HG03439 (cell line): Measurements from ENCODE around the gene CHRNB2.
A peak's percentile ranks its signal among the peaks of the same experiment; 100 is the strongest.

ENCODE experiments used
- ATAC-seq: cut with Tn5 transposase; IDR thresholded peaks from one replicate; pipeline ENCODE4 v1.9.1; 2021; ENCODE audit warnings: mild to moderate bottlenecking, moderate library complexity; ENCODE audit not compliant: unreplicated experiment

The CHRNB2 gene

GRCh38 chr1:154609398-154610380, 42.1 kb downstream of the CHRNB2 start:
- no peak for ATAC-seq

DNA sequence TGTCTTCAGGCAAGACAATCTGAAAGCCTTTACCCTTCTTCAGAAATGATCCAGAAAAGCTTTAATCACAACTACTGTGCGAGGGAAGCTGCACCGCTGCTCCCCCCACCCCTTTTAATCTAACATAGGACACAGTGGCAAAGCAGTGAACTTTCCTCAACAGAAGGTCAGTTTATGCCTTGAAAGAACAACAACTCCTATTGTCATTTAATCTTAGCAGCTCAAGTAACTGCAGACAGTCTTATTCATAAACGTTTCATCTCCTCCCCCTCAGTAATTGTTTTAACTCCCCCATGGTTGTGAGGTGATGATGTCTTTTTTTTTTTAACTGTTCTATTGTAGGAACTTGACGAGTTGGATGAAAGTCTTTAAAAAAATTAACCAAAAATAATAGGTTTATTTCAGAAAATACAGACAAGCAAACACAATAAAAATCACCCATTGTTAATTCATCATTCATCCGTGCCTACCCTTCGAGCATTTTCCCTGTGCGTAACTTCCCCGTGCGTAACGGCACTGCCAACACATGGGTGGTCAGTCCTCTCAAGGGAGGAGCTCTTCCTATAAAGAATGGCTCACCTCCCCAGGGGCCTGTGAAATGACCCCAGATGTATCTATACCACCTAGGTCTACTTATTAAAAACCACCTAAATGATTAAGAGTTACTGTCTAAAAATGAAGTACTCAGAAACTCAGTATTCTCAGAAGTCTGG, 43.7 kb downstream of the CHRNB2 start:
- no peak for ATAC-seq

- no peak for ATAC-seq
Measured at GRCh38 chr1:154614247-154614646, 46.7 kb downstream of the CHRNB2 start.

- no peak for ATAC-seq
Measured at GRCh38 chr1:154614901-154615300, 47.3 kb downstream of the CHRNB2 start.

DNA sequence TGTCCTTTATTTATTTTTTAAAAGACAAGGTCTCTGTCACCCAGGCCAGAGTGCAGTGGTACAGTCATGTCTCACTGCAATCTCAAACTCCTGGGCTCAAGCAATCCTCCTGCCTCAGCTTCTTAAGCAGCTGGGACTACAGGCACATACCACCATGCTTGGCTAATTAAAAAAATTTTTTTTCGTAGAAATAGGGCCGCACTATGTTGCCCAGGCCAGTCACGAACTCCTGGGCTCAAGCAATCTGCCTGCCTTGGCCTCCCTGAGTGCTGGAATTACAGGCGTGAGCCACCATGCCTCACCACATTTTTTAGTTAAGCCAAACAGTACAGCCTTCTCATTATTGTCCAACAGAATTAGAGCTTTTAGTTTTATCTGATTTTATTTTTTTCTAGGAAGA, 47.8 kb downstream of the CHRNB2 start:
- ATAC-seq = no peak

GRCh38 chr1:154616659-154617345, 49.2 kb downstream of the CHRNB2 start:
- no peak for ATAC-seq

DNA sequence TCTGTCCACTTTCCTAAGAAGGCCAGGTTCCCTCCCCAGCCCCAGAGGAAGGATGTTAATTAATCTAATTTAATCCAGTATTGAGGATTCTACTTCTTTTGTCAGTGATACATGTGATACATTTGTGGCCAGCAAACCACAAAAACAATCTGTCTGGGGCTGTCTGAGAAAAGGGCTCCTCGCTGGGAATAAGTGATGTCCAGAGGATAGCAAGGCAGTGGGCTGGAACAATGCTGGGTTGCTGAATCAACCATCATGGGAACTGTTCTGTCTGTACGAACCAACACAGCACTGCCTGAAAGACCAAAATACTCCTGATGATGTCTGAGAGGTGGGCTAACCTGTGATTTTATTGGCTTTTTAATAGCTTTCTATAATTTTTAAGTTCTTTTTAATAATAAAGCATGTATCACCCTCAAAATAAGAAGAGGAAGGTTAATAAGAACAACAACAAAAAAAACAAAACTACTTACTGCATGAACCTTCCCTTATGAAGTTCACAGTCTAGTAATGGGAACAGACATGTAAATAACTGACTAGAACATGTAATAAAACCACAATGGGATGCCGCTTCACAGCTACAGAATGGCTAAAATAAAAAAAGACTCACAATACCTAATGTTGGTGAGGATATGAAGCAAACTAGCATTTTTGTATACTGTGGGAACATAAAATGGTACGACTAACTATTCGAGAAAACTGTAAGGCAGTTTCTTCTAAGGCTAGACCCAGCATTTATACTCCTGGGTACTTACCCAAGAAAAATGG, 51.8 kb downstream of the CHRNB2 start:
- no peak for ATAC-seq

DNA sequence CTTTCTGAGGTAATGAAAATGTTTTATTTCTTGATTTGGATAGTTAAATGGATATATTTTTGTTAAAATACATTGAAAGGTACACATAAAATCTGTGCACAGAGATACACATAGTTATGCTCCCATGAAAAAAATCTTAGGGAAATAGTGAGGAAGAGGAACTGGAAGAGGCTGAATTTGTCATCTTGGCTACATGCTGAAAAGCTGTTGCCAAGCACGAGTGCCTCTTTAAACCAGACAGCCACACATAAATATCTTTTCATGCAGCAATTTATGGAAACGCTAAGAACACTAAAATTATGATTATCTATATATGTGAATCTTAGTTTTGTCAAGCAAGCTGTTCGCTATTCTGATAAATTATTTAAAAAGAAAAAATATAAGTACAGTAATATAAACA, 53.2 kb downstream of the CHRNB2 start:
- ATAC-seq = no peak

DNA sequence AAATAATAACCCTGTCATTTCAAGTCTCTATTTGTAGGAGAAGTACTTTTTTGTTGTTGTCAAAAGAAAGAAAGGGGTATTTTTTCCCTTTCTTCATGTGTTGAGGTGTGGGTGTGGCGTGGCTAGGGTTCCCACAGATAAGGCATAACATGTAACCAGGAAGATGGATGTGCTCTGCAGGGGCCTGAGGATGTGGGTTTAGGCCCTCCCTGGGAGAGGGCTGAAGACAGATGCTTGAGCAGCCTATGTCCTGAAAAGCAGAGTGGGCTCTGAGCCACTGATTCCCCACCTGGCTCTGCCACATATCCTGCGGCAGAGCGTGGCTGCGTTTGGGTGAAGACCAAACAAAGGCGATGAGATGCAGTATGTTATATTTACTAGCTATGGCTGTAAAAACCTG, 54.3 kb downstream of the CHRNB2 start:
- no peak for ATAC-seq

DNA sequence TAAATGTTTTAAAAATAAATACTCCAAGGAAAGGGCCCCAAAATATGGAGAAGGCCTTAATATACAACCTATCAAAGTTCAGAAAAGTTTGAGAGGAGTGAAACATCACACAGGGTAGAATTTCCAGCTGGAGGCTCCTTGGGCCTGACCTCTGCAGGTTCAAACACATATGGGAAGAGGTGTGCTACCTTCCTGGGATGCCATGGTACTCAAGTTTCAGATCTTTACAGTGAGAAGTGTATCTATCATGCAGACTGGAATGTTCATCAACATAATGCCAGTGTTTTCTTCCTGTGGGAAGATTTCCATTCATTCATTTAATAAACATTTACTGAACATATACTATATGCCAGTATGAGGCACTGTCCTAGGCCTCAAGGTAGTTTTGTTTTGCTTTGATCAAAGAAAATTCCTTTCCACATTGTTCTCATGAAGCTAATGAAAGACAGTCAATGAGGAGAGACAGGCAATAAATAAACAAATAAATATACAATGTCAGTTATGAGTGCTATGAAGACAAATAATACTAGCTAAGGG, 55.0 kb downstream of the CHRNB2 start:
- no peak for ATAC-seq

DNA sequence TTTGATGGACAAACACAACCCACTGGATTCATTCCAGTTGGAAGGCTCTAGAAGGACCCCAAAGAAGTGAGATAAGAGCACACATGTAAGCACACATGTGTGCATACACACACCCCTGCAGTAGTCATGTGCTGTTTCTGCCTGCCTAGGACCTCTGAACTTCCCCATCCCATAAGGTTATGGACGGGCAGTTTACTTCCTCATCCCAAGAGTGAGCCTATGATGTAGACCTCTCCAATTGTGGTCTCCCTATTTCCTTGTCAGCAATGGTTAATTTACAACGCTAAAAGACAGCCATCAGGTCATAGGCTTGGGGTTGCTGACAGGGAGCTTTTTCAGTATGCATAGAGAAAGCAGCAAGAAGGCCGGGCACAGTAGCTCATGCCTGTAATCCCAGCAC, 55.8 kb downstream of the CHRNB2 start:
- ATAC-seq = no peak

DNA sequence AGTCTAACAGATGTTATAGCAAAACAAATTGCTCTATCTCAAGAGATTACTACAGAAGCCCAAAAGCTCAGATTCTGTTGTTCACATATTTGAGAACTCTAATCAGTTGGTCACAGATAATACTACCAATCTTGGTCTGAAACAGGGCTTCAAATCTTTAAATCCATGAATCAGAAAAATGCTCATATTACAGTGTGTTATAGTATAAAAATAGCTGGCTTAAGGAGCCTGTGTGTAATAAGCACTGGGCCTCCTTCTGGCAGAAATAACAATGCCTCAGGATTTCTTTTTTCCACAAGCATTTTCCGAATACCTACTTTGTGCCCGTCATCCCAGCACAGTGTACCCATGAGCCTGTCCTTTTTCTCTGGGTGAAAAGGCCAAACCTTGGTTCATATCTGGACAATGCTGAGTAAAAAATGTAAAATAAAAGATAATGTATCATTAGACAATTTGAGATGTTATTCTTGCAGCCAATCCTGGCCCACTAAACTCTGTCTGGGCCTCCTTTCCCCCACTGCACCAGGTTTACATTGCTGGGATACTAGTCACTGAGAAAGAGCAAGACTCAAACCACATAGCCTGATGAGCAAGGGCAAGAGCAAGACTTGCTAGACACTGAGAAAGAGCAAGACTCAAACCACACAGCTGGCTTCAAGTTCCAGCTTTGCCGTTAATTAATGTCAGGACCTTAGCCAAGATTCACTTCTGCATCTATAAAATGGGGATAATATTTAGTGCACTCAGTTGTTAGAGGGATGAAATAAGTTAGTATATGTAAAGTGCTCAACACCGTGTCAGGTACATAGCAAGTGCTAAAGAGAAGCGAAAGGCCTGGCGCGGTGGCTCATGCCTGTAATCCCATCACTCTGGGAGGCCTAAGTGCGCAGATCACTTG, 57.4 kb downstream of the CHRNB2 start:
- ATAC-seq = no peak

- peak; percentile 30 for ATAC-seq
Measured at GRCh38 chr1:154626456-154627256, 59.1 kb downstream of the CHRNB2 start.

GRCh38 chr1:154627257-154628120, 59.9 kb downstream of the CHRNB2 start:
- peak; percentile 53 for ATAC-seq

GRCh38 chr1:154628121-154628405, 60.5 kb downstream of the CHRNB2 start:
- no peak for ATAC-seq

- ATAC-seq = no peak
Measured at GRCh38 chr1:154629061-154629674, 61.6 kb downstream of the CHRNB2 start.
